GM23338 (cell line): ENCODE measurements around the gene PRDM4. TPM values are rescaled to one million over a fixed set of nuclear protein-coding genes. Genes with fewer than 3 reads are reported as not detected.

Experiments
- ATAC-seq: fragments of 200-7000 bp; cut with Tn5 transposase; 3 replicates; pipeline ENCODE4 v1.9.1; 2020
- DNase-seq: peaks from one replicate; pipeline ENCODE4 v3.0.0-alpha.2; 2015; ENCODE audit warnings: low spot score
- H2AFZ ChIP-seq: fragments of 200-600 bp; sonication (generic); 2 replicates; pipeline ENCODE4 v1.8.0; 2016; ENCODE audit warnings: antibody characterized with exemption, mild to moderate bottlenecking, moderate library complexity
- H3F3A ChIP-seq: fragments of 200-600 bp; sonication (generic); replicated peaks from 2 replicates; pipeline ENCODE4 v1.8.0; 2017; ENCODE audit warnings: antibody characterized with exemption, mixed run types, low read depth
- H3K27ac ChIP-seq: fragments of 200-600 bp; sonication (generic); 2 replicates; pipeline ENCODE4 v1.6.1; 2016; ENCODE audit warnings: low read depth
- H3K27me3 ChIP-seq: fragments of 200-600 bp; sonication (generic); 2 replicates; pipeline ENCODE4 v1.8.0; 2016; ENCODE audit warnings: mild to moderate bottlenecking, mixed run types, moderate library complexity; ENCODE audit not compliant: insufficient read depth
- H3K36me3 ChIP-seq: fragments of 200-600 bp; sonication (generic); 2 replicates; pipeline ENCODE4 v1.8.0; 2016; ENCODE audit warnings: mild to moderate bottlenecking; ENCODE audit not compliant: insufficient read depth
- H3K4me1 ChIP-seq: fragments of 200-600 bp; sonication (generic); 2 replicates; pipeline ENCODE4 v1.8.0; 2016; ENCODE audit warnings: mild to moderate bottlenecking, moderate library complexity; ENCODE audit not compliant: insufficient read depth
- H3K4me2 ChIP-seq: fragments of 200-600 bp; sonication (generic); 2 replicates; pipeline ENCODE4 v1.7.1; 2017; ENCODE audit warnings: mixed run types
- H3K4me3 ChIP-seq: fragments of 200-600 bp; sonication (generic); 2 replicates; pipeline ENCODE4 v1.6.1; 2016; ENCODE audit warnings: mixed run types
- H3K79me2 ChIP-seq: fragments of 200-600 bp; sonication (generic); replicated peaks from 2 replicates; pipeline ENCODE4 v1.8.0; 2017; ENCODE audit warnings: mild to moderate bottlenecking; ENCODE audit not compliant: insufficient read depth
- H3K9me2 ChIP-seq: fragments of 200-600 bp; sonication (generic); 2 replicates; pipeline ENCODE4 v1.8.0; 2017; ENCODE audit not compliant: insufficient read depth
- H4K20me1 ChIP-seq: fragments of 200-600 bp; sonication (generic); replicated peaks from 2 replicates; pipeline ENCODE4 v1.8.0; 2017; ENCODE audit warnings: mild to moderate bottlenecking; ENCODE audit not compliant: insufficient read depth
- H3K27ac Mint-ChIP-seq: 2 replicates; pipeline ENCODE4 v1.8.0; 2020; ENCODE audit warnings: inconsistent platforms, mild to moderate bottlenecking, moderate library complexity, mixed read lengths
- H3K27me3 Mint-ChIP-seq: 3 replicates; pipeline ENCODE4 v1.8.0; 2022; ENCODE audit warnings: low read depth, mild to moderate bottlenecking, moderate library complexity, mixed read lengths, inconsistent platforms; ENCODE audit not compliant: insufficient read depth, poor library complexity
- H3K36me3 Mint-ChIP-seq: 3 replicates; pipeline ENCODE4 v1.8.0; 2021; ENCODE audit warnings: low read depth, mild to moderate bottlenecking, inconsistent platforms, moderate library complexity, mixed read lengths
- H3K4me1 Mint-ChIP-seq: 3 replicates; pipeline ENCODE4 v1.8.0; 2020; ENCODE audit warnings: mild to moderate bottlenecking, inconsistent platforms, mixed read lengths
- H3K4me3 Mint-ChIP-seq: 3 replicates; pipeline ENCODE4 v1.8.0; 2021; ENCODE audit warnings: moderate library complexity, mild to moderate bottlenecking, inconsistent platforms, mixed read lengths
- H3K9me3 Mint-ChIP-seq: 3 replicates; pipeline ENCODE4 v1.8.0; 2020; ENCODE audit warnings: moderate library complexity, mild to moderate bottlenecking, inconsistent platforms, mixed read lengths
- EZH2 ChIP-seq: fragments of 200-600 bp; sonication (generic); IDR thresholded peaks from one replicate; pipeline ENCODE4 v1.8.0; 2017; ENCODE audit warnings: antibody characterized with exemption, mild to moderate bottlenecking, low read depth; ENCODE audit not compliant: unreplicated experiment
- JUNB ChIP-seq: IDR thresholded peaks from one replicate; pipeline ENCODE4 v1.6.1; 2016; ENCODE audit warnings: antibody characterized with exemption; ENCODE audit not compliant: unreplicated experiment
- POLR2AphosphoS5 ChIP-seq: IDR thresholded peaks from 2 replicates; pipeline ENCODE4 v1.6.1; 2016; ENCODE audit warnings: antibody characterized with exemption, low read depth
- STAT1 ChIP-seq: IDR thresholded peaks from one replicate; pipeline ENCODE4 v1.6.1; 2016; ENCODE audit warnings: antibody characterized with exemption; ENCODE audit not compliant: unreplicated experiment
- ZNF114 ChIP-seq: fragments of 250-450 bp; sonication (Bioruptor Pico); IDR thresholded peaks from 2 replicates; pipeline ENCODE4 v1.5.0; 2020; ENCODE audit warnings: mild to moderate bottlenecking, moderate library complexity
- polyA plus RNA-seq: library from polyadenylated mRNA; unstranded; fragments of >200 nt; fragmentation: Nextera tagmentation; extraction: Ambion mirVana; gene quantifications from 2 replicates; pipeline ENCODE4 v1.2.1, GENCODE V29; 2016
- total RNA-seq: library from RNA; depleted of rRNA; stranded (reverse); fragments of >200 nt; shearing (Covaris generic); gene quantifications from 2 replicates; pipeline ENCODE4 v1.2.3, GENCODE V29; 2014
- TF ChIP-seq, protein P1 (sequence below): IDR thresholded peaks from one replicate; pipeline ENCODE4 v1.6.1; 2018; ENCODE audit warnings: antibody characterized with exemption; ENCODE audit not compliant: unreplicated experiment
- TF ChIP-seq, protein P2 (sequence below): fragments of 250-450 bp; sonication (Bioruptor Pico); IDR thresholded peaks from 2 replicates; pipeline ENCODE4 v1.5.0; 2020; ENCODE audit warnings: mild to moderate bottlenecking, moderate library complexity
- TF ChIP-seq, protein P3 (sequence below): IDR thresholded peaks from 2 replicates; pipeline ENCODE4 v1.6.1; 2016; ENCODE audit warnings: antibody characterized with exemption

PRDM4 gene
- total and polyA plus RNA-seq, 2 experiments from 2014 or later, result 4.9 to 17.1 TPM

DNA sequence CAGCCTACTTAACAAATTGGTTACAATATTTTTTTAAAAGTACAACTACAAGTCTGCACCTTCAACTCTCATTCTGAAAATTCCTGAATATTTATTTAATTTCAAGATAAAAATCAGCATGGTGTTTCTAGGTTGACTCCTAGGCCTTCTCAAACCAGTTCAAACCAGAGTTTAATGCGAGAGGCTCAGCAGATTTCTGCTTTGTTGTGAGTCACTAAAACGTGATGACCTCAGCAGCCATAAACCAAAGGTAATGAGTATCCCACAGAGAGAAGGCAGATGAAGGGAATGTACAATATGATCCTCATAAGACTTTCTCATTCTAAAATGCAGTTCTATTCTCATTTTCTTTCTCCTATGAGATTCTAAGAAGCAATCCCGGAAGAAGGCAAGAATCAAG lies 1.5 kb downstream of the PRDM4 start:
- peaks cover 15% of the 10 kb centered on the region; the same call in 2 of the 3 replicates for H3K4me1 Mint-ChIP-seq
- no peak overlapping the region for H3K27ac ChIP-seq
- H3K27ac Mint-ChIP-seq, result no peak overlapping the region
- peaks cover 18% of the 10 kb centered on the region for H3K36me3 Mint-ChIP-seq
- H3K4me1 ChIP-seq, result peaks cover 13% of the 10 kb centered on the region
- H3K4me3 Mint-ChIP-seq, result peak overlapping the region; percentile 92
- no peak for TF ChIP-seq ZNF114 (CRISPR knock-in tag)
- TF ChIP-seq, protein P1, sequence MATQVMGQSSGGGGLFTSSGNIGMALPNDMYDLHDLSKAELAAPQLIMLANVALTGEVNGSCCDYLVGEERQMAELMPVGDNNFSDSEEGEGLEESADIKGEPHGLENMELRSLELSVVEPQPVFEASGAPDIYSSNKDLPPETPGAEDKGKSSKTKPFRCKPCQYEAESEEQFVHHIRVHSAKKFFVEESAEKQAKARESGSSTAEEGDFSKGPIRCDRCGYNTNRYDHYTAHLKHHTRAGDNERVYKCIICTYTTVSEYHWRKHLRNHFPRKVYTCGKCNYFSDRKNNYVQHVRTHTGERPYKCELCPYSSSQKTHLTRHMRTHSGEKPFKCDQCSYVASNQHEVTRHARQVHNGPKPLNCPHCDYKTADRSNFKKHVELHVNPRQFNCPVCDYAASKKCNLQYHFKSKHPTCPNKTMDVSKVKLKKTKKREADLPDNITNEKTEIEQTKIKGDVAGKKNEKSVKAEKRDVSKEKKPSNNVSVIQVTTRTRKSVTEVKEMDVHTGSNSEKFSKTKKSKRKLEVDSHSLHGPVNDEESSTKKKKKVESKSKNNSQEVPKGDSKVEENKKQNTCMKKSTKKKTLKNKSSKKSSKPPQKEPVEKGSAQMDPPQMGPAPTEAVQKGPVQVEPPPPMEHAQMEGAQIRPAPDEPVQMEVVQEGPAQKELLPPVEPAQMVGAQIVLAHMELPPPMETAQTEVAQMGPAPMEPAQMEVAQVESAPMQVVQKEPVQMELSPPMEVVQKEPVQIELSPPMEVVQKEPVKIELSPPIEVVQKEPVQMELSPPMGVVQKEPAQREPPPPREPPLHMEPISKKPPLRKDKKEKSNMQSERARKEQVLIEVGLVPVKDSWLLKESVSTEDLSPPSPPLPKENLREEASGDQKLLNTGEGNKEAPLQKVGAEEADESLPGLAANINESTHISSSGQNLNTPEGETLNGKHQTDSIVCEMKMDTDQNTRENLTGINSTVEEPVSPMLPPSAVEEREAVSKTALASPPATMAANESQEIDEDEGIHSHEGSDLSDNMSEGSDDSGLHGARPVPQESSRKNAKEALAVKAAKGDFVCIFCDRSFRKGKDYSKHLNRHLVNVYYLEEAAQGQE, result no peak
- TF ChIP-seq, protein P2, sequence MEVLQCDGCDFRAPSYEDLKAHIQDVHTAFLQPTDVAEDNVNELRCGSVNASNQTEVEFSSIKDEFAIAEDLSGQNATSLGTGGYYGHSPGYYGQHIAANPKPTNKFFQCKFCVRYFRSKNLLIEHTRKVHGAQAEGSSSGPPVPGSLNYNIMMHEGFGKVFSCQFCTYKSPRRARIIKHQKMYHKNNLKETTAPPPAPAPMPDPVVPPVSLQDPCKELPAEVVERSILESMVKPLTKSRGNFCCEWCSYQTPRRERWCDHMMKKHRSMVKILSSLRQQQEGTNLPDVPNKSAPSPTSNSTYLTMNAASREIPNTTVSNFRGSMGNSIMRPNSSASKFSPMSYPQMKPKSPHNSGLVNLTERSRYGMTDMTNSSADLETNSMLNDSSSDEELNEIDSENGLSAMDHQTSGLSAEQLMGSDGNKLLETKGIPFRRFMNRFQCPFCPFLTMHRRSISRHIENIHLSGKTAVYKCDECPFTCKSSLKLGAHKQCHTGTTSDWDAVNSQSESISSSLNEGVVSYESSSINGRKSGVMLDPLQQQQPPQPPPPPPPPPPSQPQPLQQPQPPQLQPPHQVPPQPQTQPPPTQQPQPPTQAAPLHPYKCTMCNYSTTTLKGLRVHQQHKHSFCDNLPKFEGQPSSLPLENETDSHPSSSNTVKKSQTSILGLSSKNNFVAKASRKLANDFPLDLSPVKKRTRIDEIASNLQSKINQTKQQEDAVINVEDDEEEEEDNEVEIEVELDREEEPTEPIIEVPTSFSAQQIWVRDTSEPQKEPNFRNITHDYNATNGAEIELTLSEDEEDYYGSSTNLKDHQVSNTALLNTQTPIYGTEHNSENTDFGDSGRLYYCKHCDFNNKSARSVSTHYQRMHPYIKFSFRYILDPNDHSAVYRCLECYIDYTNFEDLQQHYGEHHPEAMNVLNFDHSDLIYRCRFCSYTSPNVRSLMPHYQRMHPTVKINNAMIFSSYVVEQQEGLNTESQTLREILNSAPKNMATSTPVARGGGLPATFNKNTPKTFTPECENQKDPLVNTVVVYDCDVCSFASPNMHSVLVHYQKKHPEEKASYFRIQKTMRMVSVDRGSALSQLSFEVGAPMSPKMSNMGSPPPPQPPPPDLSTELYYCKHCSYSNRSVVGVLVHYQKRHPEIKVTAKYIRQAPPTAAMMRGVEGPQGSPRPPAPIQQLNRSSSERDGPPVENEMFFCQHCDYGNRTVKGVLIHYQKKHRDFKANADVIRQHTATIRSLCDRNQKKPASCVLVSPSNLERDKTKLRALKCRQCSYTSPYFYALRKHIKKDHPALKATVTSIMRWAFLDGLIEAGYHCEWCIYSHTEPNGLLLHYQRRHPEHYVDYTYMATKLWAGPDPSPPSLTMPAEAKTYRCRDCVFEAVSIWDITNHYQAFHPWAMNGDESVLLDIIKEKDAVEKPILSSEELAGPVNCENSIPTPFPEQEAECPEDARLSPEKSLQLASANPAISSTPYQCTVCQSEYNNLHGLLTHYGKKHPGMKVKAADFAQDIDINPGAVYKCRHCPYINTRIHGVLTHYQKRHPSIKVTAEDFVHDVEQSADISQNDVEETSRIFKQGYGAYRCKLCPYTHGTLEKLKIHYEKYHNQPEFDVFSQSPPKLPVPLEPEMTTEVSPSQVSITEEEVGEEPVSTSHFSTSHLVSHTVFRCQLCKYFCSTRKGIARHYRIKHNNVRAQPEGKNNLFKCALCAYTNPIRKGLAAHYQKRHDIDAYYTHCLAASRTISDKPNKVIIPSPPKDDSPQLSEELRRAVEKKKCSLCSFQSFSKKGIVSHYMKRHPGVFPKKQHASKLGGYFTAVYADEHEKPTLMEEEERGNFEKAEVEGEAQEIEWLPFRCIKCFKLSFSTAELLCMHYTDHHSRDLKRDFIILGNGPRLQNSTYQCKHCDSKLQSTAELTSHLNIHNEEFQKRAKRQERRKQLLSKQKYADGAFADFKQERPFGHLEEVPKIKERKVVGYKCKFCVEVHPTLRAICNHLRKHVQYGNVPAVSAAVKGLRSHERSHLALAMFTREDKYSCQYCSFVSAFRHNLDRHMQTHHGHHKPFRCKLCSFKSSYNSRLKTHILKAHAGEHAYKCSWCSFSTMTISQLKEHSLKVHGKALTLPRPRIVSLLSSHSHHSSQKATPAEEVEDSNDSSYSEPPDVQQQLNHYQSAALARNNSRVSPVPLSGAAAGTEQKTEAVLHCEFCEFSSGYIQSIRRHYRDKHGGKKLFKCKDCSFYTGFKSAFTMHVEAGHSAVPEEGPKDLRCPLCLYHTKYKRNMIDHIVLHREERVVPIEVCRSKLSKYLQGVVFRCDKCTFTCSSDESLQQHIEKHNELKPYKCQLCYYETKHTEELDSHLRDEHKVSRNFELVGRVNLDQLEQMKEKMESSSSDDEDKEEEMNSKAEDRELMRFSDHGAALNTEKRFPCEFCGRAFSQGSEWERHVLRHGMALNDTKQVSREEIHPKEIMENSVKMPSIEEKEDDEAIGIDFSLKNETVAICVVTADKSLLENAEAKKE (CRISPR knock-in tag), result no peak
- no peak for TF ChIP-seq JUNB
- no peak for TF ChIP-seq POLR2AphosphoS5
- TF ChIP-seq STAT1, result no peak
- no peak for TF ChIP-seq EZH2
- TF ChIP-seq, protein P3, sequence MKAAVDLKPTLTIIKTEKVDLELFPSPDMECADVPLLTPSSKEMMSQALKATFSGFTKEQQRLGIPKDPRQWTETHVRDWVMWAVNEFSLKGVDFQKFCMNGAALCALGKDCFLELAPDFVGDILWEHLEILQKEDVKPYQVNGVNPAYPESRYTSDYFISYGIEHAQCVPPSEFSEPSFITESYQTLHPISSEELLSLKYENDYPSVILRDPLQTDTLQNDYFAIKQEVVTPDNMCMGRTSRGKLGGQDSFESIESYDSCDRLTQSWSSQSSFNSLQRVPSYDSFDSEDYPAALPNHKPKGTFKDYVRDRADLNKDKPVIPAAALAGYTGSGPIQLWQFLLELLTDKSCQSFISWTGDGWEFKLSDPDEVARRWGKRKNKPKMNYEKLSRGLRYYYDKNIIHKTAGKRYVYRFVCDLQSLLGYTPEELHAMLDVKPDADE, result no peak
- no peak overlapping the region for H2AFZ ChIP-seq
- peaks cover 26% of the 10 kb centered on the region for H3K36me3 ChIP-seq
- no peaks in the 10 kb centered on the region for H3K27me3 ChIP-seq
- H3K4me3 ChIP-seq, result peak overlapping the region; percentile 81
- H3K9me2 ChIP-seq, result no peaks in the 10 kb centered on the region
- no peaks in the 10 kb centered on the region for H3F3A ChIP-seq
- no peak for ATAC-seq
- no peak for DNase-seq
- peaks cover 17% of the 10 kb centered on the region for H4K20me1 ChIP-seq
- H3K9me3 Mint-ChIP-seq, result no peaks in the 10 kb centered on the region
- H3K79me2 ChIP-seq, result peaks cover 33% of the 10 kb centered on the region
- peak overlapping the region; percentile 82 for H3K4me2 ChIP-seq
- H3K27me3 Mint-ChIP-seq, result peaks cover 12% of the 10 kb centered on the region
